SK-MEL-5 (cell line): ENCODE results near the gene DENND1A. TPM values are rescaled to one million over a fixed set of nuclear protein-coding genes. Genes with fewer than 3 reads are reported as not detected.

Source experiments
- DNase-seq: peaks from one replicate; pipeline ENCODE4 v3.0.0-alpha.2; 2016; ENCODE audit warnings: low read depth, low spot score
- in situ Hi-C: cut with HindIII; loops from 2 replicates; pipeline ENCODE4 v1.10.0; 2016; ENCODE audit warnings: low sequenced_read_pairs, high pct_unique_total_duplicates, low pct_unique_long_range_greater_than_20kb
- total RNA-seq: library from RNA; depleted of rRNA; stranded (reverse); fragments of >200 nt; shearing (Covaris generic); gene quantifications from 2 replicates; pipeline ENCODE4 v1.2.3, GENCODE V29; 2014

The DENND1A gene
- total RNA-seq, 1 experiment from 2014 or later, result 30.4 TPM

DNA sequence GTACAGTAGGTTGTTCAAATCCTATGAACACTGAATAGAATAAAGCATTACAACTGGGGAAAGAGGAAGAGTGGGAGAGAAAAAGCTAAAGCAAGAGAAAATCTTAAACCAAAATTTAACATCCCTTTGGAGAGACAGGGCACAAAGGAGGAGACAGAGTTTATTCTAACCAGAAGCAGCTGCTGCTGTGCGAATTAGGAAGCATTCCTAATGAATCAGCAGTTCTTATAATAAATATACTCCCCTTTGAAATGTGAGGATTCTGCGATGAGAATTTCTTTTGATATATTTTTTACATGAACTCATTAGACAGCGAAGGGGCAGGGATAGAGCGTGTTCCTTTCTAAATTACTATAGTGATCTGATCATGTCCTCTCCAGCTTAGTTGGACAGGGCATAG lies 233.4 kb downstream of the DENND1A start:
- DNase-seq, result no peak
- in situ Hi-C loops, result no loop called here

DNA sequence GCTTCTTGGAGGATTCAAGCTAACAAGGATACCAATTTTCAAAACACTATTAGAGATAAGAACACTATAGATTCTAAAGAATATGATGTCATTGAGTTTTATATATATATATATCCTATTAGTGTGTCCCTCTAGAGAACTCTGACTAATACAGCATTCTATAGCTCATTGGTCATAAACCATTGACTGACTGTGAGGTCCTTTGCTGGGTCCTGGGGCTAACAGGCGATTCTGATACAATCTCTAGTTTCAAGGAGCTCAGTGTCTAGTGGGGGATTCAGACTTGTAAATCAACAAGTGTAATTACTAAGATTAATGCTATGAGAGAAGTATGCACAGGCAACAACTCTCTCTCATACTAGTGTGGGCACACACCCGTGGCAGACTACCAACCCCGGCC lies 234.5 kb downstream of the DENND1A start:
- DNase-seq, result no peak
- in situ Hi-C loops, result no loop called here

GRCh38 chr9:123691765-123692303 lies 238.1 kb downstream of the DENND1A start:
- DNase-seq, result no peak
- in situ Hi-C loops, result no loop called here

- in situ Hi-C loops, result no loop called here
- DNase-seq, result no peak
Measured at GRCh38 chr9:123689701-123690428, 240.1 kb downstream of the DENND1A start.

DNA sequence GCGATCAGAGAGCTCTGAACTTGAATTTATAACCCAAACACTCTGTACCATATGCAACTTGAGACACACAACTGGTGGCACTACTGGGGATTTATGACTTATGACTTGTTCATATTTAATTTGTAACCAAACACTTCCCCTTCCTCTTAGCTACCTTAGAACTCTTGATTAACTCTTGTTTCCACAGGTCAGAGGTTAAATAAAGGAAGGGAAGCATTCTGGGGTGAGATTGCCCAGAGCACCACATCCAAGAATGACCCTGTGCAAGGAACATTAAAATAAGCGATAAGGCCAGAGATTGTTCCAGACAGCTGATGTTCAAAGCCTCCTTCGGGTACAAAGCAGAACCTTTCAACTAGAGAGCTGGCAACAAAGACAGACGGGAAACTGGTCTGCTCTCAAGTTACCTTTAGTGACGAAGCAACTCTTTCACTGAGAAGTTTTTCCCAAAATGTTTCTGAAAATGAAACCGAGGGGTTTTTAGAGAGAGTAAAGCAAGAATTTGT lies 242.6 kb downstream of the DENND1A start:
- no peak for DNase-seq
- in situ Hi-C loops, result no loop called here

DNA sequence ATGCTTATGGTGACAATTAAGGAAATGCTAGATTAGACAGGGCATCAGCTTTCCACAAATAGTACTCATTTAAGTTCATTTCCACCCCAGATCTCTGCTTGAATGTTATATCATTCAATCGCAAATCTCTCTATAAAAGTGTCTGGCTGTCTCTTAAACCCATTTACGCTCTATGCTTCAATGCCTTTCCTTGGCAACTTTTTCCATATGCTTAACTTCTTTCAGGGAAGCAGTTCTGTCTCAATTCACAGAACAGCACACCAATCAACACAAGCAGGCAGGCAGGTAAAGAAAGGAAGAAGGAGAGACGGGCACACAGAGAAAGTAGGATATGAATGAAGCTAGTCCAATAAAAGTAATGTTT lies 243.1 kb downstream of the DENND1A start:
- in situ Hi-C loops, result no loop called here
- no peak for DNase-seq

DNA sequence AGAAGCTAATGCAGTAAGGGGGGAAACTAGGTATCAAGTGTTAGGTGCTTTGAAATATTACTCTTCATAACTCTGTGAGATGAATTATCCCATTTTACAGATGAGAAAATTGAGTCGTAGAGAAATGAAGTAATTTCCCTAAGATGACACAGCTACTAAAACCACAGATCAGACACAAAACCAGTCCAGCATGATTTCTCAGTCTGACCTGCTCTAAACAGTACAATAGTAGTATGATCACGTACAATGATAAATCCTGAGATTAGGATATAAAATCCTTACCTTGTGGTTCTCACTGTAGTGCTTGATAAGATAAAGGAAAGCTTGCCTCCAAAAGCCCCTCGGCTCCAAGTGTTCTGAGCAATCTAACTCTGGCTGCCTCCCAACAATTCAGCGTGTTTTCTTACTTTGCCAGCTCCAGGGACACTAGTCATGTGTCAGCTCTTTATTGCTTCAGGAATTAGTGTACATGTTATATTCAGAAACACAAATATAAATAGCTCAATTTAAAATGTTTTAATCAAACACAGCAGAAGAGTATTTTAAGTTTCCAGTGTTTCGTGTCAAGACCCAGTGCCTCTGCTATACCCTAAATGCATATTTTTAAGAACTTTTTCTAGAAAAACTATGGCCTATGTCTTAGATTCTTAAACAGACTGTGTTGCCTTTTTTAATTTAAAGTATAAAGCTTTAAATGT lies 243.6 kb downstream of the DENND1A start:
- in situ Hi-C loops, result no loop called here
- peak; percentile 27 for DNase-seq

DNA sequence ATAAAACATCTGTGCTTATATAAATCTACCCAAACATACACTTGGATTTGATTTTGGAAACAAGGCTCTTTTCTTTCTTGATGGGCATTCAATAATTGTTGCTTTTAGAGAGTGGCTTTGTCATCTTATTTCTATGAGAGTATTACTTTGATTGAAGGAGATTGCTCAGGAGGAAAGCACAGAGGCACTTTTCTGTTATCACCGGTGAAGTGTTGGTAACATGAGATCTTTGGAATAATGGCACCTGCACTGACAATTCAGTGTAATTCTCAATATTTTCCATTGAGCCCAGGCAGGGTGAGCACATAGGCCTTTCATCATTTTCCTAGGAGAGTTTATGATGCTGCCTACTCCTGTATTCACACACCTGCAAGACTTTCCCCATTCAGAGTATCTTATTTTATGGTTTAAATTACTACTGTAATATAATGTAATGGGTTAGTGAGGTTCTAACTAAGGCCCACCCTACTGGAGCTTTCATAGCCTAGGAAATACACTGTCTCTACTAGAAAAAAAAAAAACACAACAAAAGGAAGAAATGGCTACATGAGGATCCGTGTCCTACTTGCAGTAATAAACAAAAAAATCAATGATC lies 244.3 kb downstream of the DENND1A start:
- no peak for DNase-seq
- in situ Hi-C loops, result no loop called here

GRCh38 chr9:123684393-123685149 lies 245.4 kb downstream of the DENND1A start:
- no peak for DNase-seq
- in situ Hi-C loops, result no loop called here

DNA sequence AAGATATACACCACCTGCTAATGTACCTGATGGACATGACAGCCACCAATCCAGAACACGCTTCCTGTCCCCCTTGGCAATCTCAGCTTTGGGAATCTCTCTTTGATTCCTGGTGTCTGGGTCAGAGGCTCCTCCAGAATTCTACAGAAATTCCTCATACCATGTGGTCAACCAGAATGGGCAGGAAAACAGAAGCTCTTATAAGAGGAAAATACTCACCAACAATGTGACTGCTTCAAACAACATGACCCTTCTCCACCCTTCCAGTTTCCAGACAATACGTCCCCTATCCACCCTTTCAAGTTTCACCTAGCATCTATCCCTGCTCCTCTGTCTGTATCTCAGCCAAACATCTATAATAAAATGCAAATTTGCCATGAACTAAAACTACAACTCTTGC lies 247.2 kb downstream of the DENND1A start:
- in situ Hi-C loops, result no loop called here
- DNase-seq, result peak; percentile 85

- in situ Hi-C loops, result no loop called here
- no peak for DNase-seq
Measured at GRCh38 chr9:123680352-123680751, 249.6 kb downstream of the DENND1A start.

- no peak for DNase-seq
- in situ Hi-C loops, result no loop called here
Measured at GRCh38 chr9:123679330-123679987, 250.5 kb downstream of the DENND1A start.

DNA sequence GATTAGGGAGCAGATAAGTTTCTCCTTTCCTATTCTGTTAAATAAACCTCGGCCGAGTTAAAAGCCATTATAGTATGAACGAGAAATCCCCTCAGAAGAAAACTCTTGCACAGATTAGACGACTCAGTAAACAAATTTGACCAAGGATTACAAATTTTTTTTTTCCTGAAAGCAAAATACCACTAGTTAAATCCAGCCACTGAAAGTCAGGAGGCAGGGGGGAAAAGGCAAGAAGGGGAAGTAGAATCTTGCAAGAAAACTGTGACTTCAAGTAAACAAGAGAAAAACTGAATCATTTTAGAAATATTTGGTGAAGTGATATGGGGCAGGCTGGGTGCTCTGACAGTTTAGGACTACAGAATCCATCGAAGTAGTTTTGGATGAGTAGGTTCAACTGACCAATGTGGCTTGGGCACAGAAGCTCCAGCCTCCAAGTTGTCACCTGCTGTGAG lies 251.0 kb downstream of the DENND1A start:
- in situ Hi-C loops, result no loop called here
- DNase-seq, result no peak

DNA sequence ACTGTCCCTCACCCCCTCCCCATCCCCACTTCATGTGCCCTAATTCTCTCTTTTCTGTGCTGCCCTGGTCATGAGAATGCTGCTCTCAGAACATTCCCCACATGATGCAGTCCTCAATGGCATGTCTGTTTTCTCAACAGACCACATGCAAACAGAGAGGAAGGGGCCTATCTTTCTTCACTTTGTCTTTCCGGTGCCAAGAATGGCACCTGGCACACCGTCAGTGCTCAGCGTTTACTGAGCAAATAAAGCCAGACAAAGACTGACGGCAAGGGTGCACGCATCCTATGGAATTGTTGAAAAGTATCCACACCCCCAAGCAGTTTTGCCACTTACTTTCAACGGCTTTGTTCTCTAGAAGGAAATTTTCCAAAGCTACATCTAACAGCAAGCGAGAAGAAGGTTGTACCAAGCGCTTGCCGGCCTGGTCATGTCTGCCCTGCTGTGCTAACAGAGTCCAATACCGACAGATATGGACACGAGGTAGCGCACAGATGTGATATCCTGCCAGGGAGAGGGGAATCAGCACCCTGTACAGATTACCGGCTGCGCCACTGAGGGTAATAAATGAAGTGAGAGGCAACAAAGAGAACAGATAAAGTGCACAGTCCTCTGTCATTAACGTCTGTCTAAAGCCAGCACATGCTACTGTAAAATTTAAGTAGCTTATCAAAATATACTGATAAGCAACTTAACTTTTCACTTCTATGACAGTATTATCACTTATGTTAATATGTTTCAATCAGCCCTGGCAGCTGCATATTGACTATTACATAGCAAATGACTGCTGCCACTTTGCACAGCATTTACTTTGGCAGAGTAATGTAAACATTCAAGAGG lies 251.7 kb downstream of the DENND1A start:
- in situ Hi-C loops, result no loop called here
- peak; percentile 73 for DNase-seq

- no peak for DNase-seq
- in situ Hi-C loops, result no loop called here
Measured at GRCh38 chr9:123676869-123677268, 253.1 kb downstream of the DENND1A start.

GRCh38 chr9:123669346-123669745 lies 260.6 kb downstream of the DENND1A start:
- no peak for DNase-seq
- in situ Hi-C loops, result no loop called here
